GM21529 (cell line): ENCODE results near the gene MBP.
A peak's percentile ranks its signal among the peaks of the same experiment; 100 is the strongest.

ENCODE experiments used
- ATAC-seq: cut with Tn5 transposase; IDR thresholded peaks from one replicate; pipeline ENCODE4 v1.9.1; 2021; ENCODE audit not compliant: unreplicated experiment

Gene MBP

GRCh38 chr18:77087393-77088141, 45.0 kb downstream of the MBP start:
- ATAC-seq = no peak

- no peak for ATAC-seq
Observed at GRCh38 chr18:77086656-77087392, 45.8 kb downstream of the MBP start.

GRCh38 chr18:77086034-77086433, 46.5 kb downstream of the MBP start:
- no peak for ATAC-seq

- no peak for ATAC-seq
Observed at GRCh38 chr18:77084688-77085035, 47.9 kb downstream of the MBP start.

GRCh38 chr18:77082316-77082955, 50.1 kb downstream of the MBP start:
- ATAC-seq = no peak

- ATAC-seq = no peak
Observed at GRCh38 chr18:77081390-77081778, 51.2 kb downstream of the MBP start.

GRCh38 chr18:77079954-77080682, 52.5 kb downstream of the MBP start:
- ATAC-seq = peak; percentile 81

- ATAC-seq = no peak
Observed at GRCh38 chr18:77079088-77079487, 53.5 kb downstream of the MBP start.

GRCh38 chr18:77078690-77079070, 53.9 kb downstream of the MBP start:
- no peak for ATAC-seq

- ATAC-seq = no peak
Observed at GRCh38 chr18:77077941-77078689, 54.5 kb downstream of the MBP start.

GRCh38 chr18:77077401-77077800, 55.2 kb downstream of the MBP start:
- no peak for ATAC-seq

- no peak for ATAC-seq
Observed at GRCh38 chr18:77076111-77076510, 56.5 kb downstream of the MBP start.

GRCh38 chr18:77074431-77074830, 58.2 kb downstream of the MBP start:
- ATAC-seq = no peak

GRCh38 chr18:77073336-77074093, 59.1 kb downstream of the MBP start:
- ATAC-seq = no peak

- no peak for ATAC-seq
Observed at GRCh38 chr18:77072566-77072965, 60.0 kb downstream of the MBP start.

GRCh38 chr18:77071711-77072292, 60.8 kb downstream of the MBP start:
- no peak for ATAC-seq

GRCh38 chr18:77071061-77071460, 61.5 kb downstream of the MBP start:
- no peak for ATAC-seq

GRCh38 chr18:77070627-77071026, 62.0 kb downstream of the MBP start:
- no peak for ATAC-seq

- no peak for ATAC-seq
Observed at GRCh38 chr18:77069931-77070330, 62.7 kb downstream of the MBP start.

GRCh38 chr18:77069482-77069881, 63.1 kb downstream of the MBP start:
- ATAC-seq = no peak
